Fibroblast of pulmonary artery (primary cell): Measurements from ENCODE around the gene RAB14.

Source experiments
- DNase-seq: peaks from one replicate; pipeline ENCODE4 v3.0.0-alpha.2; 2010; ENCODE audit warnings: low read depth
- H3K4me3 ChIP-seq: replicated peaks from 2 replicates; pipeline ENCODE4 v1.5.1; 2011; ENCODE audit warnings: low read depth, mild to moderate bottlenecking, control low read depth, low read length, moderate library complexity
- TF ChIP-seq, protein P1 (sequence below): IDR thresholded peaks from 2 replicates; pipeline ENCODE4 v1.5.1; 2011; ENCODE audit warnings: mild to moderate bottlenecking, control low read depth, low read length, inconsistent platforms; ENCODE audit errors: missing control alignments

RAB14 gene

DNA sequence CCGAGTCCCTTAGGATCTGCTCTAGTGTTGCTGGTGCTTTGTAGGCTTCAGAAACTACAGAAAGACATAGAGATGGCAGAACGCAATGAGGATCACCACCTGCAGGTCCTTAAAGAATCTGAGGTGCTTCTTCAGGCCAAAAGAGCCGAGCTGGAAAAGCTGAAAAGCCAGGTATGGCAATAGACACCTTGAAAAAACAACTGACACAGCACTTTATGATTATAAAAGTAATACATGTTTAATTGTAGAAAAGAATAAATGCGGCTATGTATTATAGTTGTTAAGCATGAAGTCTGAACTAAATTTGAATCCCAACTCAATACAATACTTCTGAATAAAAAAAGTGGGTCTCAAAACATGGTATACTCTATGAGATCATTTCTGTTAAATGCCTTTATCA is 43.7 kb downstream of the RAB14 start:
- TF ChIP-seq, protein P1, sequence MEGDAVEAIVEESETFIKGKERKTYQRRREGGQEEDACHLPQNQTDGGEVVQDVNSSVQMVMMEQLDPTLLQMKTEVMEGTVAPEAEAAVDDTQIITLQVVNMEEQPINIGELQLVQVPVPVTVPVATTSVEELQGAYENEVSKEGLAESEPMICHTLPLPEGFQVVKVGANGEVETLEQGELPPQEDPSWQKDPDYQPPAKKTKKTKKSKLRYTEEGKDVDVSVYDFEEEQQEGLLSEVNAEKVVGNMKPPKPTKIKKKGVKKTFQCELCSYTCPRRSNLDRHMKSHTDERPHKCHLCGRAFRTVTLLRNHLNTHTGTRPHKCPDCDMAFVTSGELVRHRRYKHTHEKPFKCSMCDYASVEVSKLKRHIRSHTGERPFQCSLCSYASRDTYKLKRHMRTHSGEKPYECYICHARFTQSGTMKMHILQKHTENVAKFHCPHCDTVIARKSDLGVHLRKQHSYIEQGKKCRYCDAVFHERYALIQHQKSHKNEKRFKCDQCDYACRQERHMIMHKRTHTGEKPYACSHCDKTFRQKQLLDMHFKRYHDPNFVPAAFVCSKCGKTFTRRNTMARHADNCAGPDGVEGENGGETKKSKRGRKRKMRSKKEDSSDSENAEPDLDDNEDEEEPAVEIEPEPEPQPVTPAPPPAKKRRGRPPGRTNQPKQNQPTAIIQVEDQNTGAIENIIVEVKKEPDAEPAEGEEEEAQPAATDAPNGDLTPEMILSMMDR, result no peak
- no peak for DNase-seq
- H3K4me3 ChIP-seq, result no peak overlapping the region

DNA sequence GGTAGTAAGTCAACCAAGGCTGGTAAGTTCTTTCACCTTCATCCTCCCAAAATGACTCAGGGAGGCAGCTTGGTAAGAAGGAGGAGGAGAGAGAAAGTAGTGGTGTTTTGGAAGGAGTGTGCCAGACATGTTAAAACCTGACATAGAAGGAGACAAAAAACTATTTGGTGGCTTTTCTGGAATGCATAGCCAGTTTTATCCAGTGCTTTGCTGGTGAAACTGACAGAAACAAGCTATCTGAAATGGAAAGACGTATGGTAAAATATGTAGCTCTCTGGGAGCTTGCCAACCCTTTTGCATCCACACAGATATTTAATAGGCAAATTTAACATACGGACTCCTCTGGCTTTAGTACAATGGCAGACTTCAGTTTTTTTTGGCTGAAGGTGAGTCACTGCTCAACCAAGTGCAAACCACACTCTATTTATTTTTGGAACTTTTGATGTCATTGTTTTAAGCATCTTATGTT is 45.4 kb downstream of the RAB14 start:
- H3K4me3 ChIP-seq, result no peak overlapping the region
- TF ChIP-seq, protein P1, result no peak
- peak; percentile 74 for DNase-seq

DNA sequence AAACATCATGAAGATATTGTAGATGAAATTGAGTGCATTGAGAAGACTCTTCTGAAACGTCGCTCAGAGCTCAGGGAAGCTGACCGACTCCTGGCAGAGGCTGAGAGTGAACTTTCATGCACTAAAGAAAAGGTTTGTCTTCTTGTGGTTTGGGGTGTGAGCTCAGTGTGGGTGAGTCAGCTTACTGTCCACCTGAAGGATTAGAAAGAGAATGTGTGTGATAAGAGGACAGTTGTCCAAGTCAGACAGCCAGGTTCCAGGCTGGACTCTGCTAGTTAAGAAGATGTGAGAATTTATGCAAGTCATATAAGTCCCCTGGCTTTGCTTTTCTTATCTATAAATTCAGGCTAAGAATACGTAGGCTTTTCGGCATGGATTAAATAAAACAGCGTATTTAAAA is 46.9 kb downstream of the RAB14 start:
- DNase-seq, result no peak
- TF ChIP-seq, protein P1, result no peak
- H3K4me3 ChIP-seq, result no peak overlapping the region

DNA sequence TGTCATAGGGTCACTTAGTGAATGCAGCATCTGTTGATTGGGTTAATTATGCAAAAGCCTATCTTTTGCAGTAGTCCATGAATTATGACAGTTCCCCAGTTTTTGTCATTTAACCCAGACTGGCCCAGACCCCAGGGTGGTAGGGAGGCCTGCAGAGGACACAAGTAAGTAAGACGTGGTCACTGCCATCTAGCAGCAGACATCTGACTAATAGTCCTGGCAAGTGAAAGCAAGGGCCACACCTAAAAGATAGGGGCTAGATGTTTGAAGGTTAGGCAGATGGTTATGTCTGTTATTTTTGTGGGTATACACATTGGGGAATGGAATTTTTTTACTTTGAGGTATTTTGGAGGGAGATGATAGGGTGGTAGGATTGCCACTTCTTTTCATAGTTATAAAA is 48.0 kb downstream of the RAB14 start:
- TF ChIP-seq, protein P1, result no peak
- DNase-seq, result no peak

DNA sequence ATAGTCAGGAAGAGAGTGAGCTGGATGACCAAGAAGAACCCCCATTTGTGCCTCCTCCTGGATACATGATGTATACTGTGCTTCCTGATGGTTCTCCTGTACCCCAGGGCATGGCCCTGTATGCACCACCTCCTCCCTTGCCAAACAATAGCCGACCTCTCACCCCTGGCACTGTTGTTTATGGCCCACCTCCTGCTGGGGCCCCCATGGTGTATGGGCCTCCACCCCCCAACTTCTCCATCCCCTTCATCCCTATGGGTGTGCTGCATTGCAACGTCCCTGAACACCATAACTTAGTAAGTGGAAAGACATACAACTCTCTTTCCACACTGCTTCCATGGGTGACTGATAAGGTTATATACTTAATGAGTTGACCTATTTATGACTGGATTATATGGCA is 51.5 kb downstream of the RAB14 start:
- TF ChIP-seq, protein P1, result no peak
- no peak for DNase-seq

More for the DNA sequence above, 48.0 kb downstream of the RAB14 start:
- H3K4me3 ChIP-seq, result no peak overlapping the region

DNA sequence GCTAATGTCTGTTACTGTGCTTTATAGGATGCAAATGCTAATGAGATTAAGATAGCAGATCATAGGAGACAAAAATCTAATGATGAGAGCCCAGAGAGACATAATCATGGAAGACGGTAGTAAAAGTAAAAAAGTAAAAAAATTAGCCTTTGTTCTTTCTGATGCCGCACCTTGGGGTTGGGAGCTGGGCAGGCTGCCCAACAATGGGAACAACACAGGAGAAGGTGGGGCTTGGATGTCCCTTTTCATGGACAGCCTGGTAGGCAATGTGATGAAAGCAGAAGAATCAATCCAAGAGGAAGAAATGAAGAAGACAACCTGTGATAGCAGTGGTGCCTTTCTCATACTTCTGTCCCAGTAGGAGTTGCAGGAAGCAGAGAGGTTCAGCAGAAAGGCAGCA is 57.2 kb downstream of the RAB14 start:
- DNase-seq, result no peak
- H3K4me3 ChIP-seq, result no peak overlapping the region
- TF ChIP-seq, protein P1, result no peak

More for the DNA sequence above, 51.5 kb downstream of the RAB14 start:
- no peak overlapping the region for H3K4me3 ChIP-seq

DNA sequence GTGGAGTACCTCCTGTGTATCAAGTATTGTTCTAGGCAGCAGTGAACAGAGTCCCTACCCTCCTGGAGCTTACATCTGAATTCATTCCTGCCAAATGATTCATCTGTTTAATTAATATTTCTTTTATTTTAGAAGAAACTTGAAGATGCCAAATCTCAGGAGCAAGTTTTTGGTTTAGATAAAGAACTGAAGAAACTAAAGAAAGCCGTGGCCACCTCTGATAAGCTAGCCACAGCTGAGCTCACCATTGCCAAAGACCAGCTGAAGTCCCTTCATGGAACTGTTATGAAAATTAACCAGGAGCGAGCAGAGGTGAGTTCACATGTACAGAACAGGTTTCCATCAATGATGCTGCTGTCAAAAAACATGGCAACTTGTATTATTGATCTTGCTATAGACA is 57.9 kb downstream of the RAB14 start:
- TF ChIP-seq, protein P1, result no peak
- DNase-seq, result no peak
- H3K4me3 ChIP-seq, result no peak overlapping the region
